ENCODE results near the gene IL1RAPL2. TPM values are rescaled to one million over a fixed set of nuclear protein-coding genes. Genes with fewer than 3 reads are reported as not detected.

IL1RAPL2 gene
- total RNA-seq, 1 donor from 2014 or later, result not detected

DNA sequence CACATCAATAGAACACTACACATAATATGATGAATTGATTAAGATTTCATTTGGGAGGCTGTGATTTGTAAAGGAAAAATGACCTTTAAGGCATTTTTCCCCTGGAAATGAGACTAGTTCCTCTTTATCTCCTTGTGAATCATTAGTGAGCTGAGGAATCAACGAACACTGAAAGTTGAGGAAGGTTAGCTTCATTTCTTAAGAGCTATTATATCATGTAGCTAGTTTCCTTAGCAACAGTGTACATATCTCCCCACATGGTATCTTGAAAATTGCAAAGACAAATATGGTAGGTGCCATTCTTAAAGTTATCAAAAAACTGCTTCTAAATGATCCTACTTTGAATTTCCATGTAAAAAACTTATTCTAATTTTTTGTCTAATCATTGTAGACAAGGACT is 1128.8 kb downstream of the IL1RAPL2 start:
- Histone ChIP-seq H3K79me2 (ENCODE audit: low read depth) (no peaks in the 10 kb centered on the region), H4K20me1 (ENCODE audit: low read depth) (no peaks in the 10 kb centered on the region), H3F3A (ENCODE audit: low read depth) (no peaks in the 10 kb centered on the region), H3K9me3 (ENCODE audit: low read depth) (no peaks in the 10 kb centered on the region), H3K4me1 (no peaks in the 10 kb centered on the region), H3K9ac (no peak overlapping the region), H3K27me3 (no peaks in the 10 kb centered on the region), H3K36me3 (no peaks in the 10 kb centered on the region), H2AFZ (replicated peaks) (no peak overlapping the region), H3K27ac (no peak overlapping the region), H3K4me3 (no peak overlapping the region), H3K4me2 (no peak overlapping the region)
- Mint-ChIP-seq H3K36me3 (no peaks in the 10 kb centered on the region), H3K27me3 (ENCODE audit: insufficient read depth, low read depth) (no peaks in the 10 kb centered on the region), H3K4me3 (no peak overlapping the region), H3K9me3 (no peaks in the 10 kb centered on the region), H3K4me1 (peaks cover 18% of the 10 kb centered on the region), H3K27ac (no peak overlapping the region)
- no peak for DNase-seq (ENCODE audit: low spot score)
- TF ChIP-seq, protein P1, sequence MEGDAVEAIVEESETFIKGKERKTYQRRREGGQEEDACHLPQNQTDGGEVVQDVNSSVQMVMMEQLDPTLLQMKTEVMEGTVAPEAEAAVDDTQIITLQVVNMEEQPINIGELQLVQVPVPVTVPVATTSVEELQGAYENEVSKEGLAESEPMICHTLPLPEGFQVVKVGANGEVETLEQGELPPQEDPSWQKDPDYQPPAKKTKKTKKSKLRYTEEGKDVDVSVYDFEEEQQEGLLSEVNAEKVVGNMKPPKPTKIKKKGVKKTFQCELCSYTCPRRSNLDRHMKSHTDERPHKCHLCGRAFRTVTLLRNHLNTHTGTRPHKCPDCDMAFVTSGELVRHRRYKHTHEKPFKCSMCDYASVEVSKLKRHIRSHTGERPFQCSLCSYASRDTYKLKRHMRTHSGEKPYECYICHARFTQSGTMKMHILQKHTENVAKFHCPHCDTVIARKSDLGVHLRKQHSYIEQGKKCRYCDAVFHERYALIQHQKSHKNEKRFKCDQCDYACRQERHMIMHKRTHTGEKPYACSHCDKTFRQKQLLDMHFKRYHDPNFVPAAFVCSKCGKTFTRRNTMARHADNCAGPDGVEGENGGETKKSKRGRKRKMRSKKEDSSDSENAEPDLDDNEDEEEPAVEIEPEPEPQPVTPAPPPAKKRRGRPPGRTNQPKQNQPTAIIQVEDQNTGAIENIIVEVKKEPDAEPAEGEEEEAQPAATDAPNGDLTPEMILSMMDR (IDR thresholded peaks at IDR 0.05), result no peak
- TF ChIP-seq EZH2phosphoT487 (IDR thresholded peaks at IDR 0.05), result no peak
- TF ChIP-seq EZH2 (IDR thresholded peaks at IDR 0.05), result no peak

DNA sequence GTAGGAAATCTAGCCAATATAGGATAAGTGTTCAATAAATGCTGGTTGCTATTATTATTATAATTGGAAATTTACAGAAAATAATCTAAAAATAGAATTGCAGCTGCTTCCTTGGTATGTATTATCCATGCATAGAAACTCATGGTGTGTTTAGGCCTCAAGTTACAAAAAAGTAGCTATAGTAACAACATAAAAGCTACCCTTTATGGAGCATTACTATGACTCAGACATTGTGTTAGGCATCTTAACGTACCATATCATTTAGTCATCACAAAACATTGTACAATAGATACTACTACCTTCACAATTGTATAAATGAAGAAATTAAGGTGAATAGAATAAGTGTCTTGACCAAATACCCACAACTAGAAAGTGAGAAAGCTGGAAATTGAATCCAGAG is 1129.5 kb downstream of the IL1RAPL2 start:
- no peak for DNase-seq (ENCODE audit: low spot score)
- no peaks in the 10 kb centered on the region for H3K9me3 Mint-ChIP-seq
- no peaks in the 10 kb centered on the region for H3K36me3 Mint-ChIP-seq
- Histone ChIP-seq H3K27ac (no peak overlapping the region), H3K9me3 (ENCODE audit: low read depth) (no peaks in the 10 kb centered on the region), H3K4me3 (no peak overlapping the region), H3K79me2 (ENCODE audit: low read depth) (no peaks in the 10 kb centered on the region), H3K9ac (no peak overlapping the region), H3K4me2 (no peak overlapping the region), H3F3A (ENCODE audit: low read depth) (no peaks in the 10 kb centered on the region), H3K4me1 (no peaks in the 10 kb centered on the region), H4K20me1 (ENCODE audit: low read depth) (no peaks in the 10 kb centered on the region), H2AFZ (replicated peaks) (no peak overlapping the region), H3K27me3 (no peaks in the 10 kb centered on the region), H3K36me3 (no peaks in the 10 kb centered on the region)
- H3K27ac Mint-ChIP-seq, result no peak overlapping the region
- no peak for TF ChIP-seq EZH2phosphoT487 (IDR thresholded peaks at IDR 0.05)
- TF ChIP-seq, protein P1 (IDR thresholded peaks at IDR 0.05), result no peak
- no peak for TF ChIP-seq EZH2 (IDR thresholded peaks at IDR 0.05)
- no peak overlapping the region for H3K4me3 Mint-ChIP-seq
- H3K4me1 Mint-ChIP-seq, result peaks cover 23% of the 10 kb centered on the region
- no peaks in the 10 kb centered on the region for H3K27me3 Mint-ChIP-seq (ENCODE audit: insufficient read depth, low read depth)

GRCh38 chrX:105696870-105697269 is 1130.9 kb downstream of the IL1RAPL2 start:
- Mint-ChIP-seq H3K27me3 (ENCODE audit: insufficient read depth, low read depth) (peaks cover 2% of the 10 kb centered on the region), H3K4me1 (peaks cover 34% of the 10 kb centered on the region), H3K9me3 (no peaks in the 10 kb centered on the region), H3K4me3 (no peak overlapping the region), H3K36me3 (no peaks in the 10 kb centered on the region), H3K27ac (no peak overlapping the region)
- H3K9ac ChIP-seq, result no peak overlapping the region
- H3K27me3 ChIP-seq, result no peaks in the 10 kb centered on the region
- H3K4me3 ChIP-seq, result no peak overlapping the region
- no peak for DNase-seq (ENCODE audit: low spot score)
- H3F3A ChIP-seq (ENCODE audit: low read depth), result no peaks in the 10 kb centered on the region
- TF ChIP-seq EZH2 (IDR thresholded peaks at IDR 0.05) (no peak), EZH2phosphoT487 (IDR thresholded peaks at IDR 0.05) (no peak)
- TF ChIP-seq, protein P1 (IDR thresholded peaks at IDR 0.05), result no peak
- no peaks in the 10 kb centered on the region for H4K20me1 ChIP-seq (ENCODE audit: low read depth)
- no peak overlapping the region for H3K4me2 ChIP-seq
- no peaks in the 10 kb centered on the region for H3K9me3 ChIP-seq (ENCODE audit: low read depth)
- H3K79me2 ChIP-seq (ENCODE audit: low read depth), result no peaks in the 10 kb centered on the region
- H3K27ac ChIP-seq, result no peak overlapping the region
- H3K36me3 ChIP-seq, result no peaks in the 10 kb centered on the region
- H3K4me1 ChIP-seq, result no peaks in the 10 kb centered on the region
- H2AFZ ChIP-seq (replicated peaks), result no peak overlapping the region

All from neural progenitor cell (in vitro differentiated cells).